GM19193 (cell line): ENCODE measurements around the gene EYS.

Experiments
- POLR2A ChIP-seq: IDR thresholded peaks from 4 replicates; pipeline ENCODE4 v1.6.1; 2011; ENCODE audit not compliant: insufficient read depth, insufficient read length; ENCODE audit errors: extremely low read depth

EYS gene

GRCh38 chr6:65014006-65014405 is 693.0 kb downstream of the EYS start:
- TF ChIP-seq POLR2A = no peak

GRCh38 chr6:65006788-65007187 is 700.2 kb downstream of the EYS start:
- TF ChIP-seq POLR2A = no peak

GRCh38 chr6:65004283-65004682 is 702.7 kb downstream of the EYS start:
- no peak for TF ChIP-seq POLR2A

- no peak for TF ChIP-seq POLR2A
Observed at GRCh38 chr6:65000815-65001214, 706.2 kb downstream of the EYS start.

- no peak for TF ChIP-seq POLR2A
Observed at GRCh38 chr6:64998204-64998603, 708.8 kb downstream of the EYS start.

- TF ChIP-seq POLR2A = no peak
Observed at GRCh38 chr6:64996301-64996700, 710.7 kb downstream of the EYS start.

- TF ChIP-seq POLR2A = no peak
Observed at GRCh38 chr6:64990652-64991304, 716.2 kb downstream of the EYS start.

GRCh38 chr6:64988148-64988547 is 718.9 kb downstream of the EYS start:
- no peak for TF ChIP-seq POLR2A

GRCh38 chr6:64987066-64987465 is 720.0 kb downstream of the EYS start:
- TF ChIP-seq POLR2A = no peak

GRCh38 chr6:64985726-64986125 is 721.3 kb downstream of the EYS start:
- no peak for TF ChIP-seq POLR2A

GRCh38 chr6:64984948-64985347 is 722.1 kb downstream of the EYS start:
- no peak for TF ChIP-seq POLR2A

- TF ChIP-seq POLR2A = no peak
Observed at GRCh38 chr6:64983089-64983488, 723.9 kb downstream of the EYS start.

GRCh38 chr6:64973142-64973541 is 733.9 kb downstream of the EYS start:
- no peak for TF ChIP-seq POLR2A

- no peak for TF ChIP-seq POLR2A
Observed at GRCh38 chr6:64969139-64969538, 737.9 kb downstream of the EYS start.

- TF ChIP-seq POLR2A = no peak
Observed at GRCh38 chr6:64955435-64955848, 751.6 kb downstream of the EYS start.

- no peak for TF ChIP-seq POLR2A
Observed at GRCh38 chr6:64949257-64949656, 757.8 kb downstream of the EYS start.

- TF ChIP-seq POLR2A = no peak
Observed at GRCh38 chr6:64948261-64948660, 758.8 kb downstream of the EYS start.
